ENCODE measurements around the gene MME. TPM values are rescaled to one million over a fixed set of nuclear protein-coding genes. Genes with fewer than 3 reads are reported as not detected.

The MME gene
- total and polyA plus RNA-seq, 2 of the 8 experiments (the other 6 are each of a cell fraction or from before 2014, with no cell fraction given) = 5.0 to 39.6 TPM

GRCh38 chr3:155229086-155229485 lies 149.0 kb downstream of the MME start (continued):
- TF ChIP-seq E2F6 (IDR thresholded peaks at IDR 0.05) (no peak), SIRT6 (IDR thresholded peaks at IDR 0.05; ENCODE audit: low read length) (no peak), MAFK (IDR thresholded peaks at IDR 0.05; ENCODE audit: low read depth, low read length) (no peak)

Measured in H1 (cell line).